Transverse colon (tissue), 4 donors: ENCODE data around the gene TCP11.
A peak's percentile ranks its signal among the peaks of the same experiment; 100 is the strongest.

Experiments used
- CTCF ChIP-seq, 5 experiments: fragments of 200-600 bp in 3 of 5; fragments of 450-650 bp in 2 of 5; sonication (generic) in 3 of 5; IDR thresholded peaks; 1 replicate in 2 of 5; 2 replicates in 3 of 5; pipeline ENCODE4 v1.5.1; 2016 to 2017; ENCODE audit warnings: antibody characterized with exemption in 5 of 5, inconsistent platforms in 3 of 5, mild to moderate bottlenecking in 2 of 5, moderate library complexity in 1 of 5
- EP300 ChIP-seq: sonication (generic); formaldehyde crosslinking; IDR thresholded peaks from one replicate; pipeline ENCODE4 v1.6.1; 2017; ENCODE audit warnings: antibody characterized with exemption, low read depth
- POLR2A ChIP-seq: fragments of 450-650 bp; IDR thresholded peaks from one replicate; pipeline ENCODE4 v1.6.1; 2016; ENCODE audit warnings: antibody characterized with exemption, mild to moderate bottlenecking, moderate library complexity
- POLR2AphosphoS5 ChIP-seq, 3 donors: sonication (generic); formaldehyde crosslinking; IDR thresholded peaks; one replicate each; pipeline ENCODE4 v1.6.1; 2016; ENCODE audit warnings: antibody characterized with exemption in 3 of 3

- no peak for TF ChIP-seq EP300
- no peak for TF ChIP-seq CTCF (IDR thresholded peaks at IDR 0.05)
- TF ChIP-seq POLR2A = no peak
- TF ChIP-seq POLR2AphosphoS5 (IDR thresholded peaks at IDR 0.05) = peak in 1 of 3 donors; percentile 15
Measured at GRCh38 chr6:35165630-35166071, 24.5 kb upstream of the TCP11 start.
